A673 (cell line): ENCODE measurements around the gene NFRKB. TPM values are rescaled to one million over a fixed set of nuclear protein-coding genes. Genes with fewer than 3 reads are reported as not detected.

Experiments
- BruUV-seq: library from RNA; stranded (reverse); fragments of 400-500 nt; replicated peaks from 2 replicates; lab custom pipeline; 2021; lab: Mats Ljungman, UMichigan
- CTCF ChIA-PET: fragments of 300-600 bp; sonication (Branson Sonifier 250); formaldehyde crosslinking; loops from one replicate; lab custom pipeline; 2022; ENCODE audit warnings: antibody characterized with exemption; lab: Charles Lee
- POLR2A ChIA-PET: fragments of 300-600 bp; sonication (Branson Sonifier 250); formaldehyde crosslinking; loops from one replicate; lab custom pipeline; 2022; ENCODE audit warnings: antibody characterized with exemption; ENCODE audit not compliant: low non-redundant PET; lab: Charles Lee
- DNase-seq: peaks from one replicate; pipeline ENCODE4 v3.0.0-alpha.2; 2015; ENCODE audit warnings: low spot score
- H3K27ac ChIP-seq: fragments of 200-600 bp; sonication (generic); 2 replicates; pipeline ENCODE4 v1.5.1; 2016; ENCODE audit warnings: mixed run types, low read depth, mild to moderate bottlenecking, mixed read lengths, antibody characterized with exemption, low read length; ENCODE audit not compliant: poor library complexity, severe bottlenecking
- H3K27me3 ChIP-seq: fragments of 200-600 bp; sonication (generic); replicated peaks from 2 replicates; pipeline ENCODE4 v1.6.1; 2017; ENCODE audit warnings: mixed run types, low read depth, mild to moderate bottlenecking, mixed read lengths, antibody characterized with exemption, low read length; ENCODE audit not compliant: insufficient read depth, poor library complexity
- H3K36me3 ChIP-seq: fragments of 200-600 bp; sonication (generic); 2 replicates; pipeline ENCODE4 v1.6.1; 2016; ENCODE audit warnings: mixed run types, mild to moderate bottlenecking, mixed read lengths, antibody characterized with exemption, low read length; ENCODE audit not compliant: insufficient read depth, poor library complexity, severe bottlenecking
- H3K4me1 ChIP-seq: fragments of 200-600 bp; sonication (generic); 2 replicates; pipeline ENCODE4 v1.6.1; 2017; ENCODE audit warnings: mixed run types, mild to moderate bottlenecking, mixed read lengths, antibody characterized with exemption, low read length; ENCODE audit not compliant: insufficient read depth, poor library complexity, severe bottlenecking
- H3K4me3 ChIP-seq: fragments of 200-600 bp; sonication (generic); 2 replicates; pipeline ENCODE4 v1.5.1; 2016; ENCODE audit warnings: low read depth, mixed run types, mild to moderate bottlenecking, mixed read lengths, low read length; ENCODE audit not compliant: poor library complexity, severe bottlenecking
- H3K9me3 ChIP-seq: fragments of 200-600 bp; sonication (generic); 2 replicates; pipeline ENCODE4 v1.6.1; 2016; ENCODE audit warnings: mixed run types, low read depth, mild to moderate bottlenecking, mixed read lengths, antibody characterized with exemption, low read length; ENCODE audit not compliant: poor library complexity, severe bottlenecking
- CTCF ChIP-seq: fragments of 300-800, 200-600 bp; sonication (generic); conservative IDR thresholded peaks from 2 replicates; pipeline ENCODE4 v1.5.1; 2017; ENCODE audit warnings: low read depth, mild to moderate bottlenecking, antibody characterized with exemption, low read length, moderate library complexity, mixed read lengths
- EZH2 ChIP-seq: fragments of 200-600 bp; sonication (generic); IDR thresholded peaks from 2 replicates; pipeline ENCODE4 v1.6.1; 2017; ENCODE audit warnings: borderline replicate concordance, low read depth, mild to moderate bottlenecking, mixed read lengths, antibody characterized with exemption, low read length; ENCODE audit not compliant: poor library complexity, severe bottlenecking
- intact Hi-C: fragments of 100-400 bp; cut with micrococcal nuclease; formaldehyde crosslinking; loops from one replicate; pipeline ENCODE4 v1.10.0; 2022; ENCODE audit not compliant: unreplicated experiment
- total RNA-seq: library from RNA; stranded (reverse); gene quantifications from 2 replicates; pipeline ENCODE4 v1.2.3, GENCODE V29; 2021

The NFRKB gene
- total RNA-seq, 1 experiment from 2014 or later = 54.5 TPM

- BruUV-seq = no TSS peak
- intact Hi-C loops = no loop called here
- H3K4me1 ChIP-seq = peaks cover 7% of the 10 kb centered on the region
- no peaks in the 10 kb centered on the region for H3K9me3 ChIP-seq
- H3K27me3 ChIP-seq = no peaks in the 10 kb centered on the region
- CTCF ChIA-PET = no interaction called here
- no peak overlapping the region for H3K27ac ChIP-seq
- DNase-seq = no peak
- peaks cover 84% of the 10 kb centered on the region for H3K36me3 ChIP-seq
- POLR2A ChIA-PET = no interaction called here
- TF ChIP-seq EZH2 = no peak
- TF ChIP-seq CTCF = no peak
- no peak overlapping the region for H3K4me3 ChIP-seq
These were observed 29.1 kb downstream of the NFRKB start for GRCh38 chr11:129866311-129866710.

GRCh38 chr11:129865701-129866100, 29.7 kb downstream of the NFRKB start:
- no TSS peak for BruUV-seq
- DNase-seq = no peak
- H3K27ac ChIP-seq = no peak overlapping the region
- CTCF ChIA-PET = no interaction called here
- TF ChIP-seq EZH2 (no peak), CTCF (no peak)
- POLR2A ChIA-PET = no interaction called here
- H3K4me3 ChIP-seq = no peak overlapping the region
- H3K36me3 ChIP-seq = peaks cover 84% of the 10 kb centered on the region
- H3K27me3 ChIP-seq = no peaks in the 10 kb centered on the region
- intact Hi-C loops = no loop called here
- H3K4me1 ChIP-seq = peaks cover 7% of the 10 kb centered on the region
- H3K9me3 ChIP-seq = no peaks in the 10 kb centered on the region

GRCh38 chr11:129864811-129865210, 30.6 kb downstream of the NFRKB start:
- TF ChIP-seq CTCF (no peak), EZH2 (no peak)
- H3K4me3 ChIP-seq = no peak overlapping the region
- ChIA-PET POLR2A (no interaction called here), CTCF (no interaction called here)
- BruUV-seq = no TSS peak
- intact Hi-C loops = no loop called here
- DNase-seq = no peak
- no peak overlapping the region for H3K27ac ChIP-seq
- H3K36me3 ChIP-seq = peaks cover 82% of the 10 kb centered on the region
- no peaks in the 10 kb centered on the region for H3K27me3 ChIP-seq
- H3K4me1 ChIP-seq = peaks cover 7% of the 10 kb centered on the region
- no peaks in the 10 kb centered on the region for H3K9me3 ChIP-seq
